HG03135 (cell line): Measurements from ENCODE around the gene TOM1.

Experiments
- ATAC-seq: cut with Tn5 transposase; IDR thresholded peaks from one replicate; pipeline ENCODE4 v1.9.1; 2021; ENCODE audit warnings: mild to moderate bottlenecking, moderate library complexity; ENCODE audit not compliant: unreplicated experiment

TOM1 gene

DNA sequence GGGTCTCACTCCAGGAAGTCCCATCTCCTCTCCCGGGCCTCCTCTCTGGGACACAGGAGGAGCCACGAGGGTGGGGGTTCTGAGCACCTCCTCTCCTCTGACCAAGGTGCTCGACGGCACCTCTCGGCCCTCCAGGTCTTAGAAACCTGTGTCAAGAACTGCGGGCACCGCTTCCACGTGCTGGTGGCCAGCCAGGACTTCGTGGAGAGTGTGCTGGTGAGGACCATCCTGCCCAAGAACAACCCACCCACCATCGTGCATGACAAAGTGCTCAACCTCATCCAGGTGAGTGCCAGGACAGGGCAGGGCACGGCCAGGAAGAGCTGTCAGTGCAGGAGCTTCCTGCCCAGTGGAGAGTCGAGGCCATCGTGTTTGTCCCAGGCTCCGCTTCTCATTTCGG, 23.2 kb downstream of the TOM1 start:
- no peak for ATAC-seq

DNA sequence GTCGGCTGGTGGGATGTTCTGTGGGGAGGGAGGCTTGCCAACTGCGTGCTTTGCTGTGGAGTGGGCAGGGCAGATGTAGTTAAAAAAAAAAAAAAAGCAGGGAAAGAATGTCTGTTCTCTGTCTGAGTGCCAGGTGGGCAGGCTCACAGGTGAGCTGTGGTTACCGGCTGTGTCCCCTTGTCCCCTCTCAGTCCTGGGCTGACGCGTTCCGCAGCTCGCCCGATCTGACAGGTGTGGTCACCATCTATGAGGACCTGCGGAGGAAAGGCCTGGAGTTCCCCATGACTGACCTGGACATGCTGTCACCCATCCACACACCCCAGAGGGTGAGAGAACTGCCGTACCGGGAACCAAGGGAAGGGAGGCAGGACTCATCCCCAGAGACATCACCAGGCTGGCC, 23.6 kb downstream of the TOM1 start:
- no peak for ATAC-seq

DNA sequence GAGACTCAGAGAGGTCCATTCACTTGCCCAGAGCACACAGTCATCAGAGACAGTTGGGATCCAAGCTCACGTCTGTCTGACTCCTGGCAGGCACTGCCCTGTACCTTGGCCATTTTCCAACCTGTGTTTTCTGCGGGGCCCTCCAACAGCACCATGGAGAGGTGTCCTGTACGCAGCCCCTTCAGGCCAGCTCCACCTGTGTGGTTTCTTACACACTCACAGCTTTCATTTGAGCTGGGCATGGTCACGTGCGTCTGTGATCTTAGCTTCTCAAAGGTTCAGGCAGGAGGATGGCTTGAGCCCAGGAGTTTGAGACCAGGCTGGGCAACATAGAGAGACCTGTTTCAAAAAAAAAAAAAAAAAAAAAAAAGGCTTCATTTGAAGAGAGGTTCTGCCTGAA, 24.4 kb downstream of the TOM1 start:
- no peak for ATAC-seq

DNA sequence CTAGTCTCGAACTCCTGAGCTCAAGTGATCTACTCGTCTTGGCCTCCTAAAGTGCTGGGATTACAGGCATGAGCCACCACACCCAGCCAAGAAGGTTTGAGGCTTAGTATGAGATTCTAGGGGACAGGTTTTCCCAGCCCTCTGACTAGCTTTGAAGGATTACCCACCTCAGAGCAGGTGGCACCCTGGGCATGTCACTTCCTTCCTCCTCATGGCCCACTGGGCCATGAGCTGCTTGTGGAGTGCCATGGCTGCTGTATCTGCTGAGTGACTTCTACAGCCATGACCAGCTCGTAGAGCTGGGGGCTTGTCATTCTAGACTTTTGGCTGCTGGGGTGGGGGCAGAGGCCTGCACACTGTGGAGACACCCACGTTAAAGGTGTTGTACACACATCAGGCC, 25.1 kb downstream of the TOM1 start:
- ATAC-seq: no peak

DNA sequence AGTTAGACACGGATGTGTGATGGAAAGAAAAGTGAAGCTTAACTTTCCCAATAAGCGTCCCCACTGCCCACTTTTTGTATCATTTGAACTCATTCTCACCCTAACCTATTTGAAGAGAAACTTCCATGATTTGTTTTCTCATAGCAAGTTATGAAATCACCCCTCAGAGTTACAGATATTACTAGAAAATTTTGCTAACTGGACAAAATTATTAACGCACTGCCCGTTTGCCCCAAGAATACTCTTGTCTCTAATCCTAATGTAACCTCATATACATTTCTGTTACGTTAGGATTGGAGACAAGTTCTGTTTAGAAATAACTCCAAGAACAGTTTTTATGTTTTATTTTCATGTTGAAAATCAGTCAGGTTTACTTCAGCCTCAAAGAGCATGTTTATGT, 25.5 kb downstream of the TOM1 start:
- ATAC-seq: no peak

DNA sequence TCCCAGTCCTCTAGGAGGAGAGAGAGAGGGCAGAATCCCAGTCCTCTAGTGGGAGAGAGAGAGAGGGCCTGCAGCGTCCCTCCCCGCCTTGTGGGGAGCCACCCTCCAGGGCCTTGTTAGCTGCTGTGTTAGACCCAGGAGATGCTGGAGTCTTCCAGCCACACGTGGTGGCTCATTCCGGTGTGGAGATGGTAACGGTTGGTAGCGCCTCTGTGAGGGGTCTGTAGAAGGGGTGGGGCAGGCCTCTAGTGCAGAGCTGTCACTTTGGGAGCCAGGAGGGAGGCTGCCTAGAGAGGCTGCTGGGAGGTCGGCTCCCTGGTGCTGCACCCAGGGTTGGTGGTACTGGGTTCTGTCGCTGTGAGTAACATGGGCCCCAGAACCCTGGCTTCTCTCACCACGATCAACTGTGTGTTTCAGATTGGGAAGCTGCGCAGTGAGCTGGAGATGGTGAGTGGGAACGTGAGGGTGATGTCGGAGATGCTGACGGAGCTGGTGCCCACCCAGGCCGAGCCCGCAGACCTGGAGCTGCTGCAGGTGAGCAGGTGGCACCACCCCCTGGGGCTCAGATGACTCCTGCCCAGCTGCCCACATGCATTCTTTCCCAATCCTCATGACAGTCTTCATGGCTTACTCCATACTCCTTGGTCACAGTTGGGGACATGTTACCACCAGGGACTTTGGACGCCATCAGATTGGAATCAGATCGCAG, 27.3 kb downstream of the TOM1 start:
- ATAC-seq: no peak

DNA sequence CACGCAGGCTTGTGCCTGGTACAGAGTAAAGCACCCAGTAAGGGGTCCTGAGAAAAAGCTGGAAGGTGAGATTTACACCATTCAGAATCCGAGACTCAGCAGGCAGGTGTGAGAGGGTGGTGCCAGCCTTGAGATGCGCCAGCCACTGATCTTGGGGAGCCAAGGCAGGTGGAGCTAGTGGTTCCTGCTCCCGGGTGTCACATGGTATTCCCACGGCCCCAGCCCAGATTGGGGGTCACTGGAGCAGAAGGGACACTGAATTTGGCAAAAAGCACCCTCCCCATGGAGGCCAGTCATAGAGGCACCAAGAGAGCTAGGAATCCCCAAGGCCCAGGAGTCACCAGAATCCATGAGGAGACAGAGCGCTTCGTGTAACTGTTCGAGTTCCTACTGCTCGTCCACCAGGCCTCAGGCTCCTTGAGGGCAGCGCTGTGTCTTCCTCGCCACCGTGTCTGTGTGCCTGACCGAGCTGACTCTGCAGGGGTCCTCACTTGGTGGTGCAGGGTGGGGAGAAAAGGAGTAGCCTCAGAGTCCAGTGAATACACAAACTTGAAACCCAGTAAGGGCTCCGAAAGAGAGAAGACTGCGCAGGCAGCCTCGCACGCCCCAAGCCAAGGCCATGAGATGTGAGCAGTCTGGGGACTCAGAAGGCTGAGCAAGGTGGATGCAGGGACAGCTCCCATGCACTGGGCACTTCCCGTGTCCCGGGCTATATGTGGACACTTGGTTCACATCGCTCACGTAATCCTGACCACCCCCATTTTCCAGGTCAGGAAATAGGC, 28.2 kb downstream of the TOM1 start:
- no peak for ATAC-seq

DNA sequence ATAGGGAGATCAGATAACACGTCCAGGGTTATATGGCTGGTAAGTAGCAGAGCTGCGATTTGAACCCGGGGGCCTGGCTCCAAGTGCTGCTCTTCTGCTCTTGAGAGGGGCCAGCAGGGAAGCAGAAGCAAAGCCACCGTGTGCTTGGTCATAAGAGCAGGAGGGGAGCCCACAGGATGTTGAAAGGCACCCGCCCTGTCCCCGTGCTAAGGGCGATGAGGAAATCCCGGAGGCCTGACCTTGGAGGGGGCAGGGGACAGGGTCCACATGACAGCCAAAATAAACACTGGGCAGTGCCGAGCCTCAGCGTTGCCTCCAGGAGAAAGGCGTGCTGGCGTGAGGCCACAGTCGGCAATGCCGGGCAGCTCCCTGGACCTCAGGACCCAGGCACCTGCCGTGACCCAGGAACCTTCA, 28.8 kb downstream of the TOM1 start:
- ATAC-seq: no peak

DNA sequence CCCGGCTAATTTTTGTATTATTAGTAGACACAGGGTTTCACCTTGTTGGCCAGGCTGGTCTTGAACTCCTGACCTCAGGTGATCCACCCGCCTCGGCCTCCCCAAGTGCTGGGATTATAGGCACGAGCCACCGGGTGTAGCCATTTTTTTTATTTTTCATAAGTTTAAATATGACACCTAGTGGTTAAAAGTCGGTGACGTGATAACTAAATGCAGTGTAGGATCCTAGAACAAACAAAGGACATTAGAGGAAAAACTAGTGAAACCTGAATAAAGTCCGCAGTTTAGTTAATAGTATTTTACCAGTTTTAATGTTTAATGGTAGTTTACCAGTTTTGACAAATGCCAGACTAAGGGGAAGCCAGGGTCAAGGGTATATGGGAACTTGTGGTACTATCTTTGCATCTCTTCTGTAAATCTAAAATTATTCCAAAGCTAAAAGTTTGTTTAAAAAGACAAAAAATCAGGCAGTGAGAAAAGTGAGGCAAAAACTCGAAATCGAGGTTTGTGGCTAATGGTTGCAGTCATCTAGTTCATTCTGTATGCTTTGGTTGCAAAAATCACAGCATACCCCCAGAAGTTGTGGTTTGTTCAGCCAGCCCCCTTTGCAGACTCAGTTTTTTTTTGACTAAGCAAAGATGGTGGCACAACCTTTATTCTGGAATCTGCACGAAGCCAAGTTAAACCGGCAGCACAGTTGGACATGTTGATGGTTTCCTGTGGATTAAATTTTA, 29.6 kb downstream of the TOM1 start:
- ATAC-seq: no peak

DNA sequence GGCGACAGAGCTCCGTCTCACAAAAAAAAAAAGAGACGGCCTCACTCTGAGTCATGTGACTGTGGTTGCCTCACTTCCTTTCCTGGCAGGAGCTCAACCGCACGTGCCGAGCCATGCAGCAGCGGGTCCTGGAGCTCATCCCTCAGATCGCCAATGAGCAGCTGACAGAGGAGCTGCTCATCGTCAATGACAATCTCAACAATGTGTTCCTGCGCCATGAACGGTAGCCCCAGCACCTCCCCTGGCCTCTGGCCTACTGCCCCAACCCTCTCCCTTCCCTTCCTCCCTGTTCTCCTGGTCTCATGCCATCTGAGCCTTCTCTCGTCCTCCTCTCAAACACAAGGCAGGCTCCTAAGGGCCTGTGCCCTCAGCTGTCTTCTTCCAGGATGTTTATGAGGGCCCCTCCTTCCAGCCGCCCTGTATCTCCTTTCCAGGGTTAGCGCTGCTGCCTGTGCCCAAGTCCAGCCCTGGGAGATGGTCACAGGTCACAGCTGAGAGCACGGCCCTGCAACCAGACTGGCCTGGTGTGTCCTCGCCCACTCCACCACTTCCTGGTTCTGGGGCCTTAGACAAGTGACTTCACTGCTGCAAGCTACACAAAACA, 30.7 kb downstream of the TOM1 start:
- ATAC-seq: no peak

DNA sequence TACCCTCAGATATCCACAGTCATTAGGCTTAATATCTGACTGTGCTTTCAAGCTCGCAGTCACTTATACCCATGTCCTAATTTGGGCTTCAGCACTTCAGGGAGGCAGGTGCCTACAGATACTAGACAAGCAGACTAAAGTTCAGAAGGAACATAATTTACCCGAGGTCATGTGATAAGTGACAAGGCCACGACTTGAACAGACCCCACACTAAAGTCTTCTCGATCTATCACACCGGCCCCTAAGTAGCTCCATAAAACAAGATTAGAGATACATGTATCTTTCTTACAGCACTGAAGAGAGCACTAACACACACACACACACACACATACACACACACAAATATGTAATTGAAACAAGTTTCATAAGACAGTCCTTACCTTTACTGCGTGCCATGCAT, 32.6 kb downstream of the TOM1 start:
- no peak for ATAC-seq

DNA sequence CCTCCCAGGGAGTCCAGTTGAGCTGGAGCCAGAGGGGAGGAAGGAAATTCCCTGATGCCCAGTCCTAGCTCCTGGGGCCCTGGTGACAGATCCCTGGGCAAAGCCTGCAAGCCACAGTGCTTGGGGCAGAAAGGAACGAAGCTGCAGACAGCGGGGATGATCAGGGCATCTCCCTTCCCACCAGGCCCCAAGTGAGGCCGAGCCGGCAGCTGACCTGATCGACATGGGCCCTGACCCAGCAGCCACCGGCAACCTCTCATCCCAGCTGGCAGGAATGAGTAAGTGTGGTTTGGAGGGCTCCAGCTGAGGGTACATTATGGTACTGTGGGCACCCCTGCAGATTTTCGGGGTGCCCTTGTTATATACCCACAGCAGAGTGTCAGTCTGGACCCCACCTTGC, 33.5 kb downstream of the TOM1 start:
- ATAC-seq: no peak

DNA sequence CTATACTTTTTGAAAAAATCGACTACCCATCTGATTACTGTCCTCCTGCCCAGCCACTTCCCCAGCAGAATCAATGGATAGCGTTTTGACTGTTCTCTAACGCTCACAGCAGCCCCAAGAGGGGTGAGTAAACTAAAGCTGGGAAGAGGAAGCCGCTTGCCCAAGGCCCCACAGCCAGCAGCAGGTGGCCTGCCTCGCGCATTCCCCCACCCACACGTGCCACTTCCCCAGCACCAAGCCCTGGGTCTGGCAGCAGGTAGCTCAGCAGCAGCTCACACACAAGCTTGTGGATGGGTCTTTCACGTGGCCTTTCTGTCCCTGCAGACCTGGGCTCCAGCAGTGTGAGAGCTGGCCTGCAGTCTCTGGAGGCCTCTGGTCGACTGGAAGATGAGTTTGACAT, 34.3 kb downstream of the TOM1 start:
- ATAC-seq: no peak

DNA sequence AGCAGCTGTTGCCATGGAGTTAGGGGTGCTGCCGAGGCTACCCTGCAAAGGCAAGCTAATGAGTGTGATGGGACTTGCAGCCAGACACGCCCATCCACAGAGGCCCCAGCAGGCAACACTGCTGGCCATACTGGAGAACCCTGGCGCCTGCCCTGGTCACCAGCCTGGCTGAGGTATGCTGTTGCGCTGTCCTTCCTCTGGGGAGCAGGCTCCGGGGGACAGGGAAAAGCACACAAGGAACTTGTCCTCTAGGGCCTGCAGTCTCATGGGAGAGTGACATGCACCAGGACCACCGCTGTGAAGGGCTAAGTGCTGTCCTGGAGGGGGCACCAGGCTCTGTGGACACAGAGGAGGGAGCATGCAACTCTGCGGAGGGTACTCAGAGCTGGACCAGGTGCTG, 35.8 kb downstream of the TOM1 start:
- no peak for ATAC-seq

DNA sequence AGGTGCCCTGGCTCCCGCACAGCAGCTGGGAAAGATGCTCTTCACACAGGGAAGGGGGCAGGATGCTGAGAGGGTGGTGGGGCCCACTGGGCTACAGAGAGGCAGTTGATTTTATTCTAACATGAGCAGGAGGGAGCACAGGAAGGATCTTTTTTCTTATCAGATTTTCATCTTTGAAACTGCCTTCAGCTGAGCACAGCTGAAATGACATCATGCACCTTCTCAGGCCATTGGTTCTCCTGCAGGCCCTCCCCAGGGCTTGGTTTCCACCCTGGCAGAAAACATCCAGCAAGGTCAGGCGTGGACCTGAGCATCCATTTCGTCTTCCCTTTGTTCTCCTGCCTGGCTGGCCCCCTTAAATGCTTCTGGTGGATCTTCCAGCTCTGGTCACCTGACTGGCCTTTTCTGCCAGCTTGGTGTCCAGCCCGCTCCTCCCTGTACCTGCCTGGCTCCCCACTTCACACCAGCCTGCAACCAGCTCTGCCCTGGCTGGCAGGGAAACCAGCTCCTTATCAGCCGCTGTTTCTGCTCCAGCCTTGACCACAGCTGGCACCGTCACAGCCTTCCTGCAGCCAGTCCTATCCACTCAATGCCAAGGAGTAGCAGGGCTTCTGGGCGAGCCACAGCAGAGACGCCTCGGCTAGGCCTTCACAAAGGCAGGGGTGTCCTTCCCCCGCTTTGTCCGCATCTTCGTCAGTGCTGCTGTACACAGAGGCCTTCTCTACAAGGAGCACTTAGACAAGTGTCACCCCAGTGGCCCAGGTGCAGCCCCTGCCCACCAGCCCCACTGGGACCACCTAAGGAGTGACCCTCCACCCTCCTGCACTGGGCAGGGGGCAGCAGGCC, 36.5 kb downstream of the TOM1 start:
- ATAC-seq: no peak

DNA sequence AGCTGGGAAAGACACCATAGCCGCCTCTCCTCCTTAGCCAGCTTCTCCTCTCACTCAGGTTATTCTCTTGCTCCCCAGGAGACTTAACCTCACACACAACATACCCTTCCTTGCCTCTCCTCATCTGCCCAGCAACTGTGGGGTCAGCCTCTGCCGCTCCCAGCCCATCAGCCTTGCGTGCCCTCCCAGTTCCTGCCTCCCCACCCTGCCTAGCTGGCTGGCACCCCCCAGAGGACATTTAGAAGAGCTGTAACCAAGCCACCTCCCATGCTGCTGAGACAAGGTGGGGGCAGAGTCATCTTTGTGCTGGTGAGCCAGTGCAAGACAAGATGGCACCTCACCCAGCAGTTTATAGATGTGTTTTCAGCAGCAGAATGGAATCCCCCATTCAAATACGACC, 38.2 kb downstream of the TOM1 start:
- no peak for ATAC-seq

DNA sequence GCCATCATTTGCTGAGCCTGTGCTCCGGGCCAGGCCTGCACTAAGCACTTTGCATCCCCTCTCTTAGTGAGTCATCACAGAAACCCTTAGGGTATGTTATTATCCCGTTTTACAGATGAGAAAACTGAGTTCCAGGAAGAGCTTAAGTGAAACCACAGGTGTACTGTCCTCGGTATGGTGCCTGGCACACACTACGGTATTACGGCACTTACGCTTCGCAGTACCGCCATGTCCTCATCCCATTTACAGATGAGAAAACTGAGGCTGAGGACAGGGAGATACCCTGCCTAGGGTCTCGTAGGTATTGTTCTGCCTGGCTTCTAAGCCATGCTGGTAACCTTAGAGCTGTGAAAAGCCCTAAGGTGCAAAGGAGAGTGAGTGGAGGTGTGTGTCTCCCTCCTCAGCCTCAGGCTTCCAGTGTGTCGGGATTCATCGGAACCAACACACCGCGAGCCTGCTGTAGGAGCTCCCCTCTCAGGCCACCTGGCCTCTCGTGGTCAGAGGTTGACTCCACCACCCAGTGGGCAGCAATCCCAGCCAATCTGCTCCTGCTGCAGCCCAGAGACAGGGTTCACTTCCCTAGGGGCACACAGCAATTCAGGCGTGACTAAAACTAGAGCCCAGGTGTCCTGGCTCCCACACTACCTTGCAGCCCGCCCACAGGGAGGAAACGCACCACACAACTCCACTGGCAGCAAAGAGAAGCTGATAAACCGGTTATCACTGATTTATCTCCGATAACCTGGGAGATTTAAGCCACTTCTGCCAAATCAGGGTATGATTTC, 41.6 kb downstream of the TOM1 start:
- no peak for ATAC-seq

DNA sequence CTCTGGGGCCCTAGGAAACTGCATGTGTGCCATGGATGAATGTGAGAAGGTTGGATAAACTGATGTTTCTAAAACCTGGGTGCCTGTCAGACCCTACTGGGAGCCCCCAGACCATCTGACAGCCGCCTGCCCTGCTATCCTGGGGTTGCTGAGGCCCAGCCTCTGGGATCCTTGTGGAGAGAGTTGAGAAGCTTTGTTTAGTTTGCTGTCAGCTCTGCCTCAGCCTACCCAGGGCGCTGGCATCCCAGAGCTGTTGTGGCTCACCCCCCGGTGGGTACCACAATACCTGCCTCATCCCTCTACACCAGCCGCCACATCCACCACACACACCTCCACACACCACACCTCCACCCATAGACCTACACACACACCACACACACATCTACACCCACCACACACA, 42.7 kb downstream of the TOM1 start:
- no peak for ATAC-seq

DNA sequence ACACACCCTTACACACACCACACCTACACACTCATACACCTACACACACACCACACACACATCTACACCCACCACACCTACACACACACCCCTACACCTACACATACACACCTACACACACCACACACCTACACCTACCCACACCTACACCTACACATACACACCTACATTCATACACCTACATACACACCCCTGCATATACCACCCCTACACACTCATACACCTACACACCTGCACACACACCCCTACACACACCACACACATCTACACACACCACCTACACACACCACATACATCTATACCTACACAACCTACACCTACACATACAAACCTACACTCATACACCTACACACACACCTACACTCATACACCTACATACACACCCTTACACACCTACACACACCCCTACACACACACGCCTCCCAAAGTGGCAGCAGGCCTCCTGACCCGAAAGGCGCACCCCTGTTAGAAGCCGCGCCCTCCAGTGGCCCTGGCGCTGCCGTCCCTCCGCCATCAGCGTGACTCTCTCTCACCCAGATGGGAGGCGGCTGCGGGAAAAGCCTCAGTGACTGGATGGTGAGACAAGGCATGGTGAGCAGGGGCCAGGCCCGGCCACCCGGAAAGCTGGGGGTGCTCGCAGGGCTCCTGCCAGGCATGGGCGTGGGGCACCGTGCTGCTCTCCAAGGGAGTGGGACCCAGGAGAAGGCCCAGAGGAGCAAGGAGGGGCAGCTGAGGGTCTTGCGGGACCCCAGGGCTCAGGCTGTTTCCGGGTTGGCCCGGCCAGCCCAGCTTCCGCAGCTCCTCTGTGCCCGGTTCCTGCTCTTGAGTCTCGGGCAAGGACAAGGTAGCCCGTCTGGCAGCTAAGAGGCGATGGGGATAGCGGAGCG, 44.2 kb downstream of the TOM1 start:
- ATAC-seq: no peak
